ENCODE measurements around the gene MT1H. TPM values are rescaled to one million over a fixed set of nuclear protein-coding genes. Genes with fewer than 3 reads are reported as not detected.

Gene MT1H
- total and polyA plus RNA-seq, 9 of the 15 experiments (the other 6 are each of a cell fraction or from before 2014, with no cell fraction given): 0.13 to 0.37 TPM; not detected in 7

- TF ChIP-seq GTF3C2 (IDR thresholded peaks at IDR 0.05; ENCODE audit: borderline replicate concordance, extremely low read depth, insufficient read length) (no peak), MYNN (IDR thresholded peaks at IDR 0.05) (no peak), MYNN (CRISPR knock-in tag; IDR thresholded peaks at IDR 0.05) (no peak), POLR2G (IDR thresholded peaks at IDR 0.05; ENCODE audit: low read depth, low read length) (no peak), KDM4B (IDR thresholded peaks at IDR 0.05; ENCODE audit: borderline replicate concordance in 2 of 2, low read depth in 1 of 2) (no peak), CUX1 (CRISPR knock-in tag; IDR thresholded peaks at IDR 0.05) (no peak), THRAP3 (IDR thresholded peaks at IDR 0.05; ENCODE audit: borderline replicate concordance) (no peak), JUN (IDR thresholded peaks at IDR 0.05; ENCODE audit: borderline replicate concordance, low read depth, low read length) (no peak), JUN (CRISPR knock-in tag; IDR thresholded peaks at IDR 0.05; ENCODE audit: borderline replicate concordance) (no peak), ZNF431 (CRISPR knock-in tag; IDR thresholded peaks at IDR 0.05) (no peak), PYGO2 (tag; IDR thresholded peaks at IDR 0.05) (no peak), ZNF134 (CRISPR knock-in tag; conservative IDR thresholded peaks at IDR 0.05) (no peak), ZKSCAN8 (CRISPR knock-in tag; IDR thresholded peaks at IDR 0.05) (no peak), NBN (IDR thresholded peaks at IDR 0.05; ENCODE audit: low read depth) (no peak), ZNF277 (CRISPR knock-in tag; IDR thresholded peaks at IDR 0.05; ENCODE audit: borderline replicate concordance) (no peak)
Observed at GRCh38 chr16:56649820-56650219, 19.8 kb upstream of the MT1H start (continued).

Data from K562 (cell line).